ENCODE data around the gene BCAR3. TPM values are rescaled to one million over a fixed set of nuclear protein-coding genes. Genes with fewer than 3 reads are reported as not detected.

Gene BCAR3
- total and polyA plus RNA-seq, 2 of the 4 experiments (the other 2 are of a cell fraction), result 41.4 to 46.4 TPM

GRCh38 chr1:93695411-93696005 is 13.9 kb upstream of the BCAR3 start:
- TF ChIP-seq MAZ (IDR thresholded peaks at IDR 0.05; ENCODE audit: borderline replicate concordance, low read depth, low read length), result no peak
- TF ChIP-seq FOS (IDR thresholded peaks at IDR 0.05; ENCODE audit: low read depth, low read length), result no peak
- no peak for TF ChIP-seq CHD1 (IDR thresholded peaks at IDR 0.05; ENCODE audit: low read depth, low read length)
- no peak for TF ChIP-seq RAD21 (IDR thresholded peaks at IDR 0.05; ENCODE audit: low read length)
- TF ChIP-seq MXI1 (IDR thresholded peaks at IDR 0.05; ENCODE audit: borderline replicate concordance, low read depth, low read length), result no peak
- POLR2A ChIA-PET (ENCODE audit: unreplicated experiment), result no interaction called here
- in situ Hi-C loops (cut with MboI; ENCODE audit: low sequenced_read_pairs) (loop anchor here (10.0 kb wide), 1 partner anchor 61 kb away; no protein-coding TSS in a partner anchor), intact Hi-C loops (cut with micrococcal nuclease) (no loop called here), dilution Hi-C loops (cut with HindIII; ENCODE audit: low sequenced_read_pairs, unreplicated experiment) (no loop called here)
- H3K4ac ChIP-seq (ENCODE audit: low read depth, low read length), result peak overlapping the region; percentile 95
- H4K5ac ChIP-seq (ENCODE audit: low read depth, low read length), result no peak overlapping the region; the same call in 1 of the 2 replicates
- peak overlapping the region; percentile 27 to 41; a peak in 3 of 4 replicates for H4K8ac ChIP-seq (ENCODE audit: low read depth in 2 of 2, low read length in 2 of 2)
- BruUV-seq (replicated peaks), result no TSS peak
- no peaks in the 10 kb centered on the region for H3K36me3 ChIP-seq (ENCODE audit: control insufficient read depth, insufficient read depth, low read length)
- peak overlapping the region; percentile 67 for H3K14ac ChIP-seq (replicated peaks; ENCODE audit: low read depth, low read length)
- H3K9me3 ChIP-seq (ENCODE audit: control insufficient read depth, insufficient read depth, low read length), result no peaks in the 10 kb centered on the region
- H2BK15ac ChIP-seq (ENCODE audit: low read depth, low read length), result peak overlapping the region; percentile 93; the same call in 2 of the 3 replicates
- no peak overlapping the region for H3K4me2 ChIP-seq (ENCODE audit: low read depth, low read length)
- H3K18ac ChIP-seq (ENCODE audit: low read depth, low read length), result peak overlapping the region; percentile 10; the same call in 1 of the 2 replicates
- H3K4me1 ChIP-seq (ENCODE audit: control insufficient read depth, insufficient read depth, low read length), result peaks cover 23% of the 10 kb centered on the region
- WGBS, 2 experiments (ENCODE audit: extremely low coverage in 2 of 2, insufficient read length in 1 of 2), result 100% methylated on average over 1 of the region's 2 CpGs; no CpG with 5 or more reads in 1 of the 2 experiments
- H2AK5ac ChIP-seq (ENCODE audit: low read depth, low read length), result peak overlapping the region; percentile 63
- H2BK5ac ChIP-seq (ENCODE audit: low read depth, low read length, poor library complexity, severe bottlenecking), result no peak overlapping the region
- ATAC-seq (ENCODE audit: low read depth) (no peak), DNase-seq (no peak)
- H3K56ac ChIP-seq (ENCODE audit: extremely low read depth, insufficient read depth, low read length), result no peak overlapping the region
- H3K9ac ChIP-seq (ENCODE audit: low read depth, low read length), result no peak overlapping the region
- no peak overlapping the region for H3K4me3 ChIP-seq (ENCODE audit: insufficient read depth, low read depth, low read length)
- H3K79me1 ChIP-seq (ENCODE audit: low read depth in 1 of 2, low read length in 2 of 2), result peaks cover 0 to 32% of the 10 kb centered on the region in 2 experiments; a peak in 2 of 4 replicates
- no peaks in the 10 kb centered on the region for H3K27me3 ChIP-seq (ENCODE audit: control insufficient read depth, insufficient read depth, low read length)
- H4K91ac ChIP-seq (ENCODE audit: insufficient read depth, low read depth, low read length), result peak overlapping the region; percentile 56
- no peaks in the 10 kb centered on the region for H4K20me1 ChIP-seq (ENCODE audit: insufficient read depth, low read length)
- H3K9me1 ChIP-seq (ENCODE audit: insufficient read depth, low read length), result peaks cover 37% of the 10 kb centered on the region
- H2AK9ac ChIP-seq (replicated peaks; ENCODE audit: low read depth, low read length, poor library complexity), result no peak overlapping the region
- H2BK20ac ChIP-seq (ENCODE audit: low read depth, low read length), result peak overlapping the region; percentile 95; the same call in 1 of the 2 replicates
- peak overlapping the region; percentile 98 for H2BK120ac ChIP-seq (ENCODE audit: low read depth, low read length)
- H3K23ac ChIP-seq (ENCODE audit: low read depth, low read length), result 0 out of 2 replicates have a peak overlapping the region, but pooled peaks have one; percentile 8
- CTCF ChIA-PET, result interaction anchor here (0.6 kb wide), 1 partner anchor 103 kb away, joined by 3 read pairs; no protein-coding TSS in a partner anchor
- H3K27ac ChIP-seq (ENCODE audit: insufficient read depth, low read length), result no peak overlapping the region
- H2AFZ ChIP-seq (replicated peaks; ENCODE audit: low read length, poor library complexity), result peak overlapping the region; percentile 18

Measured in IMR-90 (cell line).